GM18909 (cell line): ENCODE data around the gene LRFN3.

ENCODE experiments used
- ATAC-seq: cut with Tn5 transposase; IDR thresholded peaks from one replicate; pipeline ENCODE4 v1.9.1; 2021; ENCODE audit warnings: mild to moderate bottlenecking; ENCODE audit not compliant: unreplicated experiment, poor library complexity

Gene LRFN3

DNA sequence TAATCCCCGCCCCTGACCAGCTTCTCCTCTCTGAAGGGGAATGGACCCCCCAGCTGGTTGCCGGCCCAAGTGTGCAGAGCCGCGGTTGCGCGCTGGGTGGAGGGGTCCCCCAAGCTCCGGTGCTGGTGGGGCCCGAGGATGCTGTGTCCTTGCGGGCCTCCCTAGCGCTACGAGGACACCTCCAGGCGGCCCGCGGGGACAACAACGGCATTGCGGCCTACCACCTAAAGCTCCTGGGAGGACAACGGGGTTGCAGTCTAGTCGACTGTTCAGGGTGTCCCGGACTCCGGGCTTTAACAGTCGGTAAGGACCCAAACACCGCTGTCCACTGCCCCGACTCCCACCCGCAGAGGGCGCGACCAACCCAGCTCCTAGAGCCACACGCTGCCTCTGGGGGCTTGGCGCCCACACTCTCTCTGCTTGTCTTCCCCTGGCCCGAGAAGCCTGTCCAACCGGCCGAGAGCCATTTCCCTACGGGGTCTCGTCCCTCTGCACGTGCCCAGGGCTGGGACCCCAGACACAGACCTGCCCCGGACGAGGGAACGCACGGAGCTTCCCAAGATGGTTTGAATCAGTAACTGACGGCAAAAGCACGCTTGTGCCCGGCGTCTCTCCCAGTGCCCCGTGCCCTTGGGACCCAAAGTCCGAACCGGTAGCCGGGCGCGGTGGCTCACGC is 57.9 kb downstream of the LRFN3 start:
- ATAC-seq = no peak
